Measurements from ENCODE around the gene MARCHF3.

DNA sequence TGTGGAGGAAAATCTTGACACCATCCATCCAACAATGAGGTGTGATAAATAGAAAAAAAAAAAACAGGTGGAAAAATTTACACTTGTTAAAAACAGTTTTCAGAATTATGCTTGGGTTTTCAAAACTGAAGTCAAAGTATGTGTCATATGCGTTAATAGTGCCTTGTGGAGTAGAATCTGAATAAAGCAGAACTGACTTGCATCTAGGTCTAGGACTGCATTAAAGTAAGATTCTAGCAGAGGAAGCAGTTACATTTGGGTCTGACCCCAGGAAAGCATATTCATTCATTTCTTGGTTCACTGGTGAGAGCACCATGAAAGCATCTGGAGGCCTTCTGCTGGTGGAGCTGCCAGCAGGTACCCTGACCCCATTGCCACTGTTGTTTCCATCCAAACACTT, 89.0 kb downstream of the MARCHF3 start:
- TF ChIP-seq, protein P1, sequence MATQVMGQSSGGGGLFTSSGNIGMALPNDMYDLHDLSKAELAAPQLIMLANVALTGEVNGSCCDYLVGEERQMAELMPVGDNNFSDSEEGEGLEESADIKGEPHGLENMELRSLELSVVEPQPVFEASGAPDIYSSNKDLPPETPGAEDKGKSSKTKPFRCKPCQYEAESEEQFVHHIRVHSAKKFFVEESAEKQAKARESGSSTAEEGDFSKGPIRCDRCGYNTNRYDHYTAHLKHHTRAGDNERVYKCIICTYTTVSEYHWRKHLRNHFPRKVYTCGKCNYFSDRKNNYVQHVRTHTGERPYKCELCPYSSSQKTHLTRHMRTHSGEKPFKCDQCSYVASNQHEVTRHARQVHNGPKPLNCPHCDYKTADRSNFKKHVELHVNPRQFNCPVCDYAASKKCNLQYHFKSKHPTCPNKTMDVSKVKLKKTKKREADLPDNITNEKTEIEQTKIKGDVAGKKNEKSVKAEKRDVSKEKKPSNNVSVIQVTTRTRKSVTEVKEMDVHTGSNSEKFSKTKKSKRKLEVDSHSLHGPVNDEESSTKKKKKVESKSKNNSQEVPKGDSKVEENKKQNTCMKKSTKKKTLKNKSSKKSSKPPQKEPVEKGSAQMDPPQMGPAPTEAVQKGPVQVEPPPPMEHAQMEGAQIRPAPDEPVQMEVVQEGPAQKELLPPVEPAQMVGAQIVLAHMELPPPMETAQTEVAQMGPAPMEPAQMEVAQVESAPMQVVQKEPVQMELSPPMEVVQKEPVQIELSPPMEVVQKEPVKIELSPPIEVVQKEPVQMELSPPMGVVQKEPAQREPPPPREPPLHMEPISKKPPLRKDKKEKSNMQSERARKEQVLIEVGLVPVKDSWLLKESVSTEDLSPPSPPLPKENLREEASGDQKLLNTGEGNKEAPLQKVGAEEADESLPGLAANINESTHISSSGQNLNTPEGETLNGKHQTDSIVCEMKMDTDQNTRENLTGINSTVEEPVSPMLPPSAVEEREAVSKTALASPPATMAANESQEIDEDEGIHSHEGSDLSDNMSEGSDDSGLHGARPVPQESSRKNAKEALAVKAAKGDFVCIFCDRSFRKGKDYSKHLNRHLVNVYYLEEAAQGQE (IDR thresholded peaks at IDR 0.05; ENCODE audit: borderline replicate concordance) = no peak
- TF ChIP-seq CTCF (IDR thresholded peaks at IDR 0.05; ENCODE audit: poor library complexity, severe bottlenecking) = no peak
- no peak for TF ChIP-seq TAF1 (IDR thresholded peaks at IDR 0.05; ENCODE audit: low read depth)
- TF ChIP-seq EZH2 (IDR thresholded peaks at IDR 0.05; ENCODE audit: borderline replicate concordance, insufficient read depth, low read length, poor library complexity, severe bottlenecking) = no peak
- no peak for TF ChIP-seq POLR2AphosphoS5 (IDR thresholded peaks at IDR 0.05)
- no peak for TF ChIP-seq MXI1 (conservative IDR thresholded peaks at IDR 0.05; ENCODE audit: poor library complexity, severe bottlenecking)
- TF ChIP-seq EP300 (conservative IDR thresholded peaks at IDR 0.05; ENCODE audit: poor library complexity, severe bottlenecking) = no peak
- no peak for TF ChIP-seq SMC3 (conservative IDR thresholded peaks at IDR 0.05; ENCODE audit: poor library complexity)
- TF ChIP-seq RAD21 (conservative IDR thresholded peaks at IDR 0.05) = no peak

Measured in neural cell (in vitro differentiated cells).